Ramos (cell line): ENCODE results near the gene AMZ2.
"Not testable (repeated sequence)": the region's sequence is repeated elsewhere in the genome, so short reads cannot be mapped to it uniquely, and the experiment has no call there.

ENCODE experiments used
- in situ Hi-C: fragments of 300-500 bp; cut with MboI; formaldehyde crosslinking; loops from one replicate; pipeline ENCODE4 v1.14.3; 2022; ENCODE audit warnings: low sequenced_read_pairs; ENCODE audit not compliant: unreplicated experiment

AMZ2 gene

GRCh38 chr17:68247445-68248198 lies at the start of gene AMZ2:
Gene AMZ2 (plus strand): TSS chr17:68248043. CDS start chr17:68250188, 2,145 bp downstream.
- in situ Hi-C loops: loop anchor here (25.0 kb wide), 3 partner anchors 435 to 1340 kb away; no protein-coding TSS in a partner anchor

- in situ Hi-C loops: no loop called here
These were observed 48.7 kb upstream of the AMZ2 start for GRCh38 chr17:68198931-68199836.

GRCh38 chr17:68199837-68200688 lies 47.8 kb upstream of the AMZ2 start:
- in situ Hi-C loops: no loop called here

GRCh38 chr17:68200689-68201417 lies 47.0 kb upstream of the AMZ2 start:
- in situ Hi-C loops: no loop called here

- in situ Hi-C loops: not testable (repeated sequence)
These were observed 46.4 kb upstream of the AMZ2 start for GRCh38 chr17:68201418-68201771.

- in situ Hi-C loops: not testable (repeated sequence)
These were observed 45.5 kb upstream of the AMZ2 start for GRCh38 chr17:68202321-68202720.

- in situ Hi-C loops: no loop called here
These were observed 43.1 kb upstream of the AMZ2 start for GRCh38 chr17:68204736-68205135.

- in situ Hi-C loops: no loop called here
These were observed 42.5 kb upstream of the AMZ2 start for GRCh38 chr17:68205251-68205807.

GRCh38 chr17:68205808-68206720 lies 41.8 kb upstream of the AMZ2 start:
- in situ Hi-C loops: no loop called here

- in situ Hi-C loops: no loop called here
These were observed 40.1 kb upstream of the AMZ2 start for GRCh38 chr17:68207651-68208253.

GRCh38 chr17:68208651-68209050 lies 39.2 kb upstream of the AMZ2 start:
- in situ Hi-C loops: not testable (repeated sequence)

- in situ Hi-C loops: not testable (repeated sequence)
These were observed 38.5 kb upstream of the AMZ2 start for GRCh38 chr17:68209191-68209900.

- in situ Hi-C loops: no loop called here
These were observed 37.1 kb upstream of the AMZ2 start for GRCh38 chr17:68210570-68211315.

GRCh38 chr17:68213428-68214411 lies 34.1 kb upstream of the AMZ2 start:
- in situ Hi-C loops: not testable (repeated sequence)

GRCh38 chr17:68215453-68215852 lies 32.4 kb upstream of the AMZ2 start:
- in situ Hi-C loops: not testable (repeated sequence)

GRCh38 chr17:68219429-68219828 lies 28.4 kb upstream of the AMZ2 start:
- in situ Hi-C loops: not testable (repeated sequence)
